ENCODE measurements around the gene PLEKHF1. TPM values are rescaled to one million over a fixed set of nuclear protein-coding genes. Genes with fewer than 3 reads are reported as not detected.
A peak's percentile ranks its signal among the peaks of the same experiment; 100 is the strongest.

Gene PLEKHF1
- total and polyA plus RNA-seq, 2 of the 13 experiments (the other 11 are each of a cell fraction or from before 2014, with no cell fraction given), result 2.9 to 3.8 TPM

- TF ChIP-seq KAT8 (CRISPR knock-in tag; IDR thresholded peaks at IDR 0.05), result no peak; the same call in 1 of the 2 replicates
- no peak for TF ChIP-seq RFX1 (IDR thresholded peaks at IDR 0.05)
- no peak for TF ChIP-seq FOXA1 (IDR thresholded peaks at IDR 0.05)
- TF ChIP-seq FOXA1 (CRISPR knock-in tag; IDR thresholded peaks at IDR 0.05), result no peak
- TF ChIP-seq CENPBD1 (CRISPR knock-in tag; IDR thresholded peaks at IDR 0.05; ENCODE audit: borderline replicate concordance, low read depth), result no peak
- no peak for TF ChIP-seq ZNF775 (CRISPR knock-in tag; IDR thresholded peaks at IDR 0.05; ENCODE audit: borderline replicate concordance)
- TF ChIP-seq, protein P1, sequence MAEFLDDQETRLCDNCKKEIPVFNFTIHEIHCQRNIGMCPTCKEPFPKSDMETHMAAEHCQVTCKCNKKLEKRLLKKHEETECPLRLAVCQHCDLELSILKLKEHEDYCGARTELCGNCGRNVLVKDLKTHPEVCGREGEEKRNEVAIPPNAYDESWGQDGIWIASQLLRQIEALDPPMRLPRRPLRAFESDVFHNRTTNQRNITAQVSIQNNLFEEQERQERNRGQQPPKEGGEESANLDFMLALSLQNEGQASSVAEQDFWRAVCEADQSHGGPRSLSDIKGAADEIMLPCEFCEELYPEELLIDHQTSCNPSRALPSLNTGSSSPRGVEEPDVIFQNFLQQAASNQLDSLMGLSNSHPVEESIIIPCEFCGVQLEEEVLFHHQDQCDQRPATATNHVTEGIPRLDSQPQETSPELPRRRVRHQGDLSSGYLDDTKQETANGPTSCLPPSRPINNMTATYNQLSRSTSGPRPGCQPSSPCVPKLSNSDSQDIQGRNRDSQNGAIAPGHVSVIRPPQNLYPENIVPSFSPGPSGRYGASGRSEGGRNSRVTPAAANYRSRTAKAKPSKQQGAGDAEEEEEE (CRISPR knock-in tag; IDR thresholded peaks at IDR 0.05; ENCODE audit: borderline replicate concordance), result no peak
- TF ChIP-seq ZNF451 (CRISPR knock-in tag; IDR thresholded peaks at IDR 0.05), result peak; percentile 32; the same call in 1 of the 2 replicates
- TF ChIP-seq REPIN1 (CRISPR knock-in tag; IDR thresholded peaks at IDR 0.05; ENCODE audit: borderline replicate concordance, low read depth), result no peak
- no peak for TF ChIP-seq TCF7 (IDR thresholded peaks at IDR 0.05; ENCODE audit: low read depth)
- TF ChIP-seq ZNF24 (IDR thresholded peaks at IDR 0.05), result no peak
- TF ChIP-seq, protein P2, sequence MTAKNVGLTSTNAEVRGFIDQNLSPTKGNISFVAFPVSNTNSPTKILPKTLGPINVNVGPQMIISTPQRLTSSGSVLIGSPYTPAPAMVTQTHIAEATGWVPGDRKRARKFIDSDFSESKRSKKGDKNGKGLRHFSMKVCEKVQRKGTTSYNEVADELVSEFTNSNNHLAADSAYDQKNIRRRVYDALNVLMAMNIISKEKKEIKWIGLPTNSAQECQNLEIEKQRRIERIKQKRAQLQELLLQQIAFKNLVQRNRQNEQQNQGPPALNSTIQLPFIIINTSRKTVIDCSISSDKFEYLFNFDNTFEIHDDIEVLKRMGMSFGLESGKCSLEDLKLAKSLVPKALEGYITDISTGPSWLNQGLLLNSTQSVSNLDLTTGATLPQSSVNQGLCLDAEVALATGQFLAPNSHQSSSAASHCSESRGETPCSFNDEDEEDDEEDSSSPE (CRISPR knock-in tag; IDR thresholded peaks at IDR 0.05), result no peak
- TF ChIP-seq PREB (CRISPR knock-in tag; IDR thresholded peaks at IDR 0.05), result no peak
- TF ChIP-seq ZBTB3 (CRISPR knock-in tag; IDR thresholded peaks at IDR 0.05; ENCODE audit: borderline replicate concordance, low read depth), result no peak
- TF ChIP-seq, protein P3, sequence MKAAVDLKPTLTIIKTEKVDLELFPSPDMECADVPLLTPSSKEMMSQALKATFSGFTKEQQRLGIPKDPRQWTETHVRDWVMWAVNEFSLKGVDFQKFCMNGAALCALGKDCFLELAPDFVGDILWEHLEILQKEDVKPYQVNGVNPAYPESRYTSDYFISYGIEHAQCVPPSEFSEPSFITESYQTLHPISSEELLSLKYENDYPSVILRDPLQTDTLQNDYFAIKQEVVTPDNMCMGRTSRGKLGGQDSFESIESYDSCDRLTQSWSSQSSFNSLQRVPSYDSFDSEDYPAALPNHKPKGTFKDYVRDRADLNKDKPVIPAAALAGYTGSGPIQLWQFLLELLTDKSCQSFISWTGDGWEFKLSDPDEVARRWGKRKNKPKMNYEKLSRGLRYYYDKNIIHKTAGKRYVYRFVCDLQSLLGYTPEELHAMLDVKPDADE (CRISPR knock-in tag; IDR thresholded peaks at IDR 0.05), result peak; percentile 37; the same call in 1 of the 2 replicates
- TF ChIP-seq GATA4 (IDR thresholded peaks at IDR 0.05; ENCODE audit: borderline replicate concordance, low read depth), result no peak
- no peak for TF ChIP-seq ZNF44 (CRISPR knock-in tag; IDR thresholded peaks at IDR 0.05)
- TF ChIP-seq SOX13 (IDR thresholded peaks at IDR 0.05), result no peak
- no peak for TF ChIP-seq SOX13 (CRISPR knock-in tag; conservative IDR thresholded peaks at IDR 0.05 in 1 of 2, IDR thresholded peaks at IDR 0.05 in 1 of 2)
- no peak for TF ChIP-seq MAF1 (CRISPR knock-in tag; IDR thresholded peaks at IDR 0.05; ENCODE audit: borderline replicate concordance)
- no peak for TF ChIP-seq ZNF282 (IDR thresholded peaks at IDR 0.05; ENCODE audit: partially characterized antibody)
- TF ChIP-seq, protein P4, sequence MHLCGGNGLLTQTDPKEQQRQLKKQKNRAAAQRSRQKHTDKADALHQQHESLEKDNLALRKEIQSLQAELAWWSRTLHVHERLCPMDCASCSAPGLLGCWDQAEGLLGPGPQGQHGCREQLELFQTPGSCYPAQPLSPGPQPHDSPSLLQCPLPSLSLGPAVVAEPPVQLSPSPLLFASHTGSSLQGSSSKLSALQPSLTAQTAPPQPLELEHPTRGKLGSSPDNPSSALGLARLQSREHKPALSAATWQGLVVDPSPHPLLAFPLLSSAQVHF (CRISPR knock-in tag; IDR thresholded peaks at IDR 0.05), result 0 out of 2 replicates have a peak, but pooled peaks have one; percentile 17
- TF ChIP-seq STAT5B (CRISPR knock-in tag; IDR thresholded peaks at IDR 0.05), result no peak
- TF ChIP-seq ATAD3A (CRISPR knock-in tag; IDR thresholded peaks at IDR 0.05), result no peak
- TF ChIP-seq SALL2 (CRISPR knock-in tag; IDR thresholded peaks at IDR 0.05), result no peak
Measured at GRCh38 chr19:29714953-29715700, 49.9 kb downstream of the PLEKHF1 start, which contains the start of gene C19orf12 (continued).
